ENCODE results near the gene TERT.

The TERT gene

DNA sequence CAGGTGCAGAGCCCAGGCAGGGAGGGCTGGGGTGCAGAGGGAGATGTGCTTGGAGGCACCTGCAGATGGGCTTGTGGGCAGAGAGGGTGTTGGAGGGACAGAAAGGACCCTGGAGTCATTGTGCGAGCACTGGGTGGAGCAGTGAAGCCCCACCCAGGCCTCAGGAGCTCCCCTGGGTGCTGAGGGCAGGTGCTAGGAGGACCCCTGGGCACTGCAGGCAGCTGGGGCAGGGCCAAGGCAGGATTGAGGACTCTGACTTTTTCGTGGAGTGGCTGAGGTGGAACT, 80.0 kb downstream of the TERT start:
- Histone ChIP-seq H3K9me3 (ENCODE audit: insufficient read depth, low read length) (no peaks in the 10 kb centered on the region), H4K20me1 (ENCODE audit: low read depth, low read length) (no peaks in the 10 kb centered on the region), H3K27ac (ENCODE audit: low read depth, low read length) (no peak overlapping the region), H3K4me3 (ENCODE audit: insufficient read depth, low read length, poor library complexity, severe bottlenecking) (no peak overlapping the region), H3K9me2 (replicated peaks; ENCODE audit: insufficient read depth, low read length) (no peaks in the 10 kb centered on the region), H2AFZ (ENCODE audit: low read depth, low read length, severe bottlenecking) (no peak overlapping the region), H3K27me3 (ENCODE audit: low read length) (no peaks in the 10 kb centered on the region), H3K4me2 (ENCODE audit: low read depth, low read length, poor library complexity, severe bottlenecking) (no peak overlapping the region), H3F3A (ENCODE audit: insufficient read depth) (no peaks in the 10 kb centered on the region), H3K79me2 (ENCODE audit: insufficient read depth, low read length) (no peaks in the 10 kb centered on the region), H3K36me3 (ENCODE audit: low read length) (no peaks in the 10 kb centered on the region), H3K9ac (ENCODE audit: low read length) (no peak overlapping the region)
- TF ChIP-seq, protein P1, sequence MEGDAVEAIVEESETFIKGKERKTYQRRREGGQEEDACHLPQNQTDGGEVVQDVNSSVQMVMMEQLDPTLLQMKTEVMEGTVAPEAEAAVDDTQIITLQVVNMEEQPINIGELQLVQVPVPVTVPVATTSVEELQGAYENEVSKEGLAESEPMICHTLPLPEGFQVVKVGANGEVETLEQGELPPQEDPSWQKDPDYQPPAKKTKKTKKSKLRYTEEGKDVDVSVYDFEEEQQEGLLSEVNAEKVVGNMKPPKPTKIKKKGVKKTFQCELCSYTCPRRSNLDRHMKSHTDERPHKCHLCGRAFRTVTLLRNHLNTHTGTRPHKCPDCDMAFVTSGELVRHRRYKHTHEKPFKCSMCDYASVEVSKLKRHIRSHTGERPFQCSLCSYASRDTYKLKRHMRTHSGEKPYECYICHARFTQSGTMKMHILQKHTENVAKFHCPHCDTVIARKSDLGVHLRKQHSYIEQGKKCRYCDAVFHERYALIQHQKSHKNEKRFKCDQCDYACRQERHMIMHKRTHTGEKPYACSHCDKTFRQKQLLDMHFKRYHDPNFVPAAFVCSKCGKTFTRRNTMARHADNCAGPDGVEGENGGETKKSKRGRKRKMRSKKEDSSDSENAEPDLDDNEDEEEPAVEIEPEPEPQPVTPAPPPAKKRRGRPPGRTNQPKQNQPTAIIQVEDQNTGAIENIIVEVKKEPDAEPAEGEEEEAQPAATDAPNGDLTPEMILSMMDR (IDR thresholded peaks at IDR 0.05; ENCODE audit: insufficient read depth, low read length, poor library complexity, severe bottlenecking), result no peak
- TF ChIP-seq EZH2phosphoT487 (conservative IDR thresholded peaks at IDR 0.05; ENCODE audit: low read length), result no peak

DNA sequence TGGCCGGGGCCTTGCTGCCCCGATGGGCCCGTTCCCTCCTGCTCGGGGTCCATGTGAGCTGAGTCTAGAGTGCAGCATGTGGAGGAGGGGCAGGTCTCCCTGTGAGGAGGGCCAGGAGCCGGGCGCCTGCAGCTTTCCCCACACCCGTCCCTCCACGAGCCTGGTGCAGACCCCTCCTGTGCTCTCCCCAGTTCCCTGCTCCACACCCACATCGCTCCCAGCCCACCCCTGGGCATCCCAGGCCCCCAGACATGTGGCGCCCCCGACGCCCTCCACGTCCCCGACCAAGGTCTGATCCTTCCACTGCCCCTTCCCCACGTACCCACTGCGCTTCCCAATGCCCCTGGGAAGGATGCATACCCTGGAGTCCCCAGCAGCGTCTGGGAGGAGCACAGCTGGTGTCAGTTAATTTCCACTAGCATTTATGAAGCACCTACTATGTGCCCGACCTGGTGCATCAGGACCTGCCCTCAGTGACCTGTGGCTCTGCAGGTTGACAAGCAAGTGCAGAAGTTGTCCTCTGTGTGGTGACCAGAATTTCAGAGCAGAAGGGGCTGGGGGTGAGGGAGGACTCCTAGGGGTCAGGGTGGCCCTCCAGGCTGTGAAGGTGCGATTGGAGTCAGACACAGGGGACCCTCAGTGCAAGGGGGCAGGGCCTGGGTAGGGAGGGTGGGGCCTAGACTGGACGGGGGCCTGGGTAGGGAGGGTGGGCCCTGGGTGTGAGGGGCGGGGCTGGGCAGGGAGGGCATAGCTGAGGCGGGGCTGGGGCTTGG, 80.5 kb downstream of the TERT start:
- Histone ChIP-seq H3K4me2 (ENCODE audit: low read depth, low read length, poor library complexity, severe bottlenecking) (no peak overlapping the region), H3K9ac (ENCODE audit: low read length) (no peak overlapping the region), H3K27me3 (ENCODE audit: low read length) (no peaks in the 10 kb centered on the region), H4K20me1 (ENCODE audit: low read depth, low read length) (no peaks in the 10 kb centered on the region), H3K9me2 (replicated peaks; ENCODE audit: insufficient read depth, low read length) (no peaks in the 10 kb centered on the region), H3K9me3 (ENCODE audit: insufficient read depth, low read length) (no peaks in the 10 kb centered on the region), H3F3A (ENCODE audit: insufficient read depth) (no peaks in the 10 kb centered on the region), H3K27ac (ENCODE audit: low read depth, low read length) (no peak overlapping the region), H3K4me3 (ENCODE audit: insufficient read depth, low read length, poor library complexity, severe bottlenecking) (no peak overlapping the region), H3K36me3 (ENCODE audit: low read length) (no peaks in the 10 kb centered on the region), H3K79me2 (ENCODE audit: insufficient read depth, low read length) (no peaks in the 10 kb centered on the region), H2AFZ (ENCODE audit: low read depth, low read length, severe bottlenecking) (no peak overlapping the region)
- TF ChIP-seq, protein P1 (IDR thresholded peaks at IDR 0.05; ENCODE audit: insufficient read depth, low read length, poor library complexity, severe bottlenecking), result no peak
- no peak for TF ChIP-seq EZH2phosphoT487 (conservative IDR thresholded peaks at IDR 0.05; ENCODE audit: low read length)

DNA sequence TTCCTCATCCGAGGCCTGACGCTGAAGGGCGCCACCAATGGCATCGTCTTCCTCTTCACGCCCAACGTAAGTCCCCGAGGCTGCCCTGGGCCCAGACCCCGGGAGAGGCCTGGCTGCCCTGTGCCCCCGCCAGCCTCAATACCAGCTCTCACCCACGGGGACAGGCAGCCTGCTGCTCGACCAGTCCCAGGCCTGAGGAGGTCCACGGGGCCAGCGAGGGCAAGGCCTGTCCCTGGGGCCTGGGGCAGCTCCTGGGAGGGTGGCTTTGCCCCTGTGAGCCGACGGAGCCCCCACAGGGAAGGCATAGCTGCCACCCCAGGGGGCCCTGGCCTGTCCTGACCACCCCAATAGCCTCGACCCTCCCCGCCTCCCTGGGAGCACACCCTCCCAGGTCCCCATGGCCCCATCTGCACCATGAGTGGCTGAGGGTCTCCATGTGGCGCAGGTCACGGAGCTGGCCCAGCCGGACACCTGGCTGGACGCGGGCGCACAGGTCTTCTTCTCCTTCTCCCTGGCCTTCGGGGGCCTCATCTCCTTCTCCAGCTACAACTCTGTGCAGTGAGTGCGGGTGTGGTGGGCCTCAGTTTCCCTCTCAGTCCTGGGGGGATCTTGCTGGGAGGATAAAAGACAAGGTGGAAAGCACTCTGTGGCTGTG, 81.2 kb downstream of the TERT start:
- H3K36me3 ChIP-seq (ENCODE audit: low read length), result no peaks in the 10 kb centered on the region
- H3F3A ChIP-seq (ENCODE audit: insufficient read depth), result no peaks in the 10 kb centered on the region
- no peaks in the 10 kb centered on the region for H3K9me2 ChIP-seq (replicated peaks; ENCODE audit: insufficient read depth, low read length)
- H3K4me3 ChIP-seq (ENCODE audit: insufficient read depth, low read length, poor library complexity, severe bottlenecking), result no peak overlapping the region
- no peak overlapping the region for H2AFZ ChIP-seq (ENCODE audit: low read depth, low read length, severe bottlenecking)
- H4K20me1 ChIP-seq (ENCODE audit: low read depth, low read length), result no peaks in the 10 kb centered on the region
- no peaks in the 10 kb centered on the region for H3K27me3 ChIP-seq (ENCODE audit: low read length)
- H3K27ac ChIP-seq (ENCODE audit: low read depth, low read length), result no peak overlapping the region
- H3K9ac ChIP-seq (ENCODE audit: low read length), result no peak overlapping the region
- no peaks in the 10 kb centered on the region for H3K9me3 ChIP-seq (ENCODE audit: insufficient read depth, low read length)
- no peak overlapping the region for H3K4me2 ChIP-seq (ENCODE audit: low read depth, low read length, poor library complexity, severe bottlenecking)
- TF ChIP-seq, protein P1 (IDR thresholded peaks at IDR 0.05; ENCODE audit: insufficient read depth, low read length, poor library complexity, severe bottlenecking), result no peak
- TF ChIP-seq EZH2phosphoT487 (conservative IDR thresholded peaks at IDR 0.05; ENCODE audit: low read length), result no peak
- no peaks in the 10 kb centered on the region for H3K79me2 ChIP-seq (ENCODE audit: insufficient read depth, low read length)
